Measurements from ENCODE around the gene YPEL2. TPM values are rescaled to one million over a fixed set of nuclear protein-coding genes. Genes with fewer than 3 reads are reported as not detected.

YPEL2 gene
- total and polyA plus RNA-seq, 9 donors = 6.6 to 28.1 (median 10.6) TPM

- WGBS, 3 donors = 69 to 71% (median 69%) methylated on average over 8 of the region's 8 CpGs
- intact Hi-C loops (cut with DNase I) = no loop called here
- no peaks in the 10 kb centered on the region for H3K27me3 ChIP-seq
- no peaks in the 10 kb centered on the region for H3K9me3 ChIP-seq
- H3K4me1 ChIP-seq (ENCODE audit: insufficient read depth) = peaks cover 10% of the 10 kb centered on the region
- H3K36me3 ChIP-seq = no peaks in the 10 kb centered on the region
- no peak for TF ChIP-seq EP300 (IDR thresholded peaks at IDR 0.05)
- no peak for TF ChIP-seq CTCF (IDR thresholded peaks at IDR 0.05)
- TF ChIP-seq POLR2A (IDR thresholded peaks at IDR 0.05) = no peak
- DNase-seq = no peak
- no peak overlapping the region for H3K4me3 ChIP-seq
- H3K27ac ChIP-seq = peak overlapping the region in 1 of 2 donors; percentile 25
Observed at GRCh38 chr17:59381716-59382570, 50.5 kb downstream of the YPEL2 start.

GRCh38 chr17:59383893-59384292, 52.4 kb downstream of the YPEL2 start:
- 95 to 98% (median 98%) methylated on average over 4 of the region's 4 CpGs for WGBS, 3 donors
- intact Hi-C loops (cut with DNase I) = no loop called here
- H3K9me3 ChIP-seq = no peaks in the 10 kb centered on the region
- TF ChIP-seq EP300 (IDR thresholded peaks at IDR 0.05) = no peak
- no peak for TF ChIP-seq POLR2A (IDR thresholded peaks at IDR 0.05)
- TF ChIP-seq CTCF (IDR thresholded peaks at IDR 0.05) = no peak
- peaks cover 20% of the 10 kb centered on the region for H3K4me1 ChIP-seq (ENCODE audit: insufficient read depth)
- DNase-seq = no peak
- no peaks in the 10 kb centered on the region for H3K27me3 ChIP-seq
- H3K36me3 ChIP-seq = no peaks in the 10 kb centered on the region
- no peak overlapping the region for H3K4me3 ChIP-seq
- H3K27ac ChIP-seq = no peak overlapping the region

- no peaks in the 10 kb centered on the region for H3K9me3 ChIP-seq
- peak overlapping the region in 1 of 2 donors; percentile 10 for H3K27ac ChIP-seq
- TF ChIP-seq CTCF (IDR thresholded peaks at IDR 0.05) = no peak
- TF ChIP-seq EP300 (IDR thresholded peaks at IDR 0.05) = no peak
- TF ChIP-seq POLR2A (IDR thresholded peaks at IDR 0.05) = no peak
- H3K36me3 ChIP-seq = no peaks in the 10 kb centered on the region
- H3K4me3 ChIP-seq = no peak overlapping the region
- no peaks in the 10 kb centered on the region for H3K27me3 ChIP-seq
- intact Hi-C loops (cut with DNase I) = no loop called here
- peaks cover 10% of the 10 kb centered on the region for H3K4me1 ChIP-seq (ENCODE audit: insufficient read depth)
- no peak for DNase-seq
- 63 to 71% (median 68%) methylated on average over 11 of the region's 11 CpGs for WGBS, 3 donors
Observed at GRCh38 chr17:59387351-59388068, 56.1 kb downstream of the YPEL2 start.

- H3K4me3 ChIP-seq = no peak overlapping the region
- intact Hi-C loops (cut with DNase I) = no loop called here
- H3K4me1 ChIP-seq (ENCODE audit: insufficient read depth) = peaks cover 10% of the 10 kb centered on the region
- TF ChIP-seq EP300 (IDR thresholded peaks at IDR 0.05) (no peak), CTCF (IDR thresholded peaks at IDR 0.05) (no peak), POLR2A (IDR thresholded peaks at IDR 0.05) (no peak)
- no peaks in the 10 kb centered on the region for H3K36me3 ChIP-seq
- DNase-seq = no peak
- no peaks in the 10 kb centered on the region for H3K27me3 ChIP-seq
- no peaks in the 10 kb centered on the region for H3K9me3 ChIP-seq
- 38 to 51% (median 46%) methylated on average over 9 of the region's 9 CpGs for WGBS, 3 donors
- no peak overlapping the region for H3K27ac ChIP-seq
Observed at GRCh38 chr17:59388069-59388556, 56.7 kb downstream of the YPEL2 start.
